Rectal smooth muscle tissue (tissue), 1 donor: Measurements from ENCODE around the gene INSYN2A.

ENCODE experiments used
- H3K27ac ChIP-seq: one replicate; pipeline ENCODE4 v1.7.0; 2013; ENCODE audit warnings: low read depth, low read length, inconsistent platforms
- H3K27me3 ChIP-seq: one replicate; pipeline ENCODE4 v1.7.0; 2013; ENCODE audit warnings: low read length; ENCODE audit not compliant: control insufficient read depth, insufficient read depth
- H3K36me3 ChIP-seq: one replicate; pipeline ENCODE4 v1.7.0; 2013; ENCODE audit warnings: low read length; ENCODE audit not compliant: control insufficient read depth, insufficient read depth
- H3K4me1 ChIP-seq: one replicate; pipeline ENCODE4 v1.7.0; 2013; ENCODE audit warnings: low read length; ENCODE audit not compliant: control insufficient read depth, insufficient read depth
- H3K4me3 ChIP-seq: one replicate; pipeline ENCODE4 v1.7.0; 2013; ENCODE audit warnings: low read length
- H3K9ac ChIP-seq: one replicate; pipeline ENCODE4 v1.7.0; 2013; ENCODE audit warnings: low read length

Gene INSYN2A

GRCh38 chr10:127216786-127217185 lies 20.4 kb upstream of the INSYN2A start:
- no peaks in the 10 kb centered on the region for H3K4me1 ChIP-seq
- H3K9ac ChIP-seq, result no peak overlapping the region
- no peaks in the 10 kb centered on the region for H3K36me3 ChIP-seq
- H3K27ac ChIP-seq, result no peak overlapping the region
- H3K4me3 ChIP-seq, result no peak overlapping the region
- H3K27me3 ChIP-seq, result no peaks in the 10 kb centered on the region

GRCh38 chr10:127216274-127216673 lies 19.9 kb upstream of the INSYN2A start:
- no peaks in the 10 kb centered on the region for H3K36me3 ChIP-seq
- no peaks in the 10 kb centered on the region for H3K4me1 ChIP-seq
- H3K4me3 ChIP-seq, result no peak overlapping the region
- H3K9ac ChIP-seq, result no peak overlapping the region
- H3K27me3 ChIP-seq, result no peaks in the 10 kb centered on the region
- H3K27ac ChIP-seq, result no peak overlapping the region

- no peak overlapping the region for H3K4me3 ChIP-seq
- no peak overlapping the region for H3K27ac ChIP-seq
- H3K9ac ChIP-seq, result no peak overlapping the region
- no peaks in the 10 kb centered on the region for H3K4me1 ChIP-seq
- H3K36me3 ChIP-seq, result no peaks in the 10 kb centered on the region
- no peaks in the 10 kb centered on the region for H3K27me3 ChIP-seq
These were observed 19.5 kb upstream of the INSYN2A start for GRCh38 chr10:127215866-127216265.

- H3K36me3 ChIP-seq, result no peaks in the 10 kb centered on the region
- no peak overlapping the region for H3K4me3 ChIP-seq
- H3K27me3 ChIP-seq, result no peaks in the 10 kb centered on the region
- no peaks in the 10 kb centered on the region for H3K4me1 ChIP-seq
- no peak overlapping the region for H3K9ac ChIP-seq
- no peak overlapping the region for H3K27ac ChIP-seq
These were observed 14.6 kb upstream of the INSYN2A start for GRCh38 chr10:127210936-127211466.

GRCh38 chr10:127207081-127207480 lies 10.7 kb upstream of the INSYN2A start:
- Histone ChIP-seq H3K27me3 (no peaks in the 10 kb centered on the region), H3K4me1 (no peaks in the 10 kb centered on the region), H3K27ac (no peak overlapping the region), H3K9ac (no peak overlapping the region), H3K36me3 (no peaks in the 10 kb centered on the region), H3K4me3 (no peak overlapping the region)

GRCh38 chr10:127203067-127203466 lies 6.7 kb upstream of the INSYN2A start:
- no peaks in the 10 kb centered on the region for H3K36me3 ChIP-seq
- no peaks in the 10 kb centered on the region for H3K4me1 ChIP-seq

GRCh38 chr10:127200646-127201045 lies 4.3 kb upstream of the INSYN2A start:
- Histone ChIP-seq H3K4me3 (no peak overlapping the region), H3K36me3 (no peaks in the 10 kb centered on the region), H3K4me1 (no peaks in the 10 kb centered on the region), H3K27me3 (no peaks in the 10 kb centered on the region), H3K27ac (no peak overlapping the region), H3K9ac (no peak overlapping the region)

More at GRCh38 chr10:127203067-127203466, 6.7 kb upstream of the INSYN2A start:
- Histone ChIP-seq H3K27me3 (no peaks in the 10 kb centered on the region), H3K9ac (no peak overlapping the region), H3K27ac (no peak overlapping the region), H3K4me3 (no peak overlapping the region)

GRCh38 chr10:127198721-127199120 lies 2.3 kb upstream of the INSYN2A start:
- no peaks in the 10 kb centered on the region for H3K4me1 ChIP-seq
- H3K4me3 ChIP-seq, result no peak overlapping the region
- H3K27ac ChIP-seq, result no peak overlapping the region
- H3K36me3 ChIP-seq, result no peaks in the 10 kb centered on the region
- no peaks in the 10 kb centered on the region for H3K27me3 ChIP-seq
- no peak overlapping the region for H3K9ac ChIP-seq

GRCh38 chr10:127198307-127198706 lies 1.9 kb upstream of the INSYN2A start:
- Histone ChIP-seq H3K27me3 (no peaks in the 10 kb centered on the region), H3K4me1 (no peaks in the 10 kb centered on the region)

GRCh38 chr10:127197154-127197432 lies 702 bp upstream of the INSYN2A start:
- Histone ChIP-seq H3K9ac (no peak overlapping the region), H3K27ac (no peak overlapping the region), H3K36me3 (no peaks in the 10 kb centered on the region), H3K27me3 (no peaks in the 10 kb centered on the region), H3K4me3 (no peak overlapping the region), H3K4me1 (no peaks in the 10 kb centered on the region)

More at GRCh38 chr10:127198307-127198706, 1.9 kb upstream of the INSYN2A start:
- H3K36me3 ChIP-seq, result no peaks in the 10 kb centered on the region
- H3K9ac ChIP-seq, result no peak overlapping the region
- no peak overlapping the region for H3K4me3 ChIP-seq
- H3K27ac ChIP-seq, result no peak overlapping the region

- no peaks in the 10 kb centered on the region for H3K36me3 ChIP-seq
These were observed 665 bp downstream of the INSYN2A start for GRCh38 chr10:127195571-127196281.

GRCh38 chr10:127195041-127195506 lies 1.3 kb downstream of the INSYN2A start:
- Histone ChIP-seq H3K9ac (no peak overlapping the region), H3K27me3 (no peaks in the 10 kb centered on the region), H3K4me1 (no peaks in the 10 kb centered on the region), H3K27ac (no peak overlapping the region), H3K36me3 (no peaks in the 10 kb centered on the region), H3K4me3 (peak overlapping the region; percentile 38)

More at GRCh38 chr10:127195571-127196281, 665 bp downstream of the INSYN2A start:
- Histone ChIP-seq H3K9ac (no peak overlapping the region), H3K27me3 (no peaks in the 10 kb centered on the region), H3K4me1 (no peaks in the 10 kb centered on the region), H3K4me3 (peak overlapping the region; percentile 45), H3K27ac (no peak overlapping the region)

GRCh38 chr10:127194599-127194998 lies 1.8 kb downstream of the INSYN2A start:
- H3K27me3 ChIP-seq, result no peaks in the 10 kb centered on the region

More at GRCh38 chr10:127194599-127194998, 1.8 kb downstream of the INSYN2A start:
- H3K9ac ChIP-seq, result no peak overlapping the region
- H3K27ac ChIP-seq, result no peak overlapping the region
- peak overlapping the region; percentile 38 for H3K4me3 ChIP-seq
- no peaks in the 10 kb centered on the region for H3K4me1 ChIP-seq
- no peaks in the 10 kb centered on the region for H3K36me3 ChIP-seq
